NCI-H2227 (cell line): ENCODE measurements around the gene KBTBD6.
"Not testable (repeated sequence)": the region's sequence is repeated elsewhere in the genome, so short reads cannot be mapped to it uniquely, and the experiment has no call there.

Source experiments
- DNase-seq: peaks from one replicate; lab custom pipeline; 2025; ENCODE audit not compliant: unreplicated experiment; lab: John Stamatoyannopoulos, UW

The KBTBD6 gene, protein sequence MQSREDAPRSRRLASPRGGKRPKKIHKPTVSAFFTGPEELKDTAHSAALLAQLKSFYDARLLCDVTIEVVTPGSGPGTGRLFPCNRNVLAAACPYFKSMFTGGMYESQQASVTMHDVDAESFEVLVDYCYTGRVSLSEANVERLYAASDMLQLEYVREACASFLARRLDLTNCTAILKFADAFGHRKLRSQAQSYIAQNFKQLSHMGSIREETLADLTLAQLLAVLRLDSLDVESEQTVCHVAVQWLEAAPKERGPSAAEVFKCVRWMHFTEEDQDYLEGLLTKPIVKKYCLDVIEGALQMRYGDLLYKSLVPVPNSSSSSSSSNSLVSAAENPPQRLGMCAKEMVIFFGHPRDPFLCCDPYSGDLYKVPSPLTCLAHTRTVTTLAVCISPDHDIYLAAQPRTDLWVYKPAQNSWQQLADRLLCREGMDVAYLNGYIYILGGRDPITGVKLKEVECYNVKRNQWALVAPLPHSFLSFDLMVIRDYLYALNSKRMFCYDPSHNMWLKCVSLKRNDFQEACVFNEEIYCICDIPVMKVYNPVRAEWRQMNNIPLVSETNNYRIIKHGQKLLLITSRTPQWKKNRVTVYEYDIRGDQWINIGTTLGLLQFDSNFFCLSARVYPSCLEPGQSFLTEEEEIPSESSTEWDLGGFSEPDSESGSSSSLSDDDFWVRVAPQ

GRCh38 chr13:41132512-41133152 is at the start of gene KBTBD6:
TSS of gene KBTBD6 (minus strand) at chr13:41132802. CDS start at chr13:41132511, 291 bp downstream.
- DNase-seq, result peak; percentile 96

DNA sequence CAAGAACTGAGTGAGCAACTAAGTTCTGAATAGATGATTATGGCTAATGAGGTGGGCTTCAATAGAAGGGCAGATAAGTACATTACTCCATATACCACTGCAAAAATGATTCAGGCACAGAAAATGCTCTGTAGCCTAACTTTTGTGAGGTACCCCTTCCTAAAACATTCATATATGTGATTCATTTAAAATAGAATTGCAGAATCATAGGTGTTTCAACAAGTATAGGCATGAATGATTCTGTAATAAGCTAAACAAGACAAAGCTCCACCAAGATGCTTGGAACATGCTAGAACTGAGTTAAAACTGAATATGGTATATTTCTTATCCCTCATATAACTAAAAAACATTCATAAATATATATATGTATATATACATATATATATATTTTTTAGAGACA is 49.6 kb upstream of the KBTBD6 start:
- no peak for DNase-seq

- no peak for DNase-seq
Observed at GRCh38 chr13:41179593-41180250, 47.1 kb upstream of the KBTBD6 start.

GRCh38 chr13:41178040-41178439 is 45.4 kb upstream of the KBTBD6 start:
- no peak for DNase-seq

- DNase-seq, result no peak
Observed at GRCh38 chr13:41177616-41178015, 45.0 kb upstream of the KBTBD6 start.

- DNase-seq, result not testable (repeated sequence)
Observed at GRCh38 chr13:41175576-41175975, 43.0 kb upstream of the KBTBD6 start.

- DNase-seq, result no peak
Observed at GRCh38 chr13:41162151-41162550, 29.5 kb upstream of the KBTBD6 start.

GRCh38 chr13:41159174-41159573 is 26.6 kb upstream of the KBTBD6 start:
- no peak for DNase-seq

- DNase-seq, result no peak
Observed at GRCh38 chr13:41157048-41157717, 24.6 kb upstream of the KBTBD6 start.

GRCh38 chr13:41156620-41157019 is 24.0 kb upstream of the KBTBD6 start:
- no peak for DNase-seq

DNA sequence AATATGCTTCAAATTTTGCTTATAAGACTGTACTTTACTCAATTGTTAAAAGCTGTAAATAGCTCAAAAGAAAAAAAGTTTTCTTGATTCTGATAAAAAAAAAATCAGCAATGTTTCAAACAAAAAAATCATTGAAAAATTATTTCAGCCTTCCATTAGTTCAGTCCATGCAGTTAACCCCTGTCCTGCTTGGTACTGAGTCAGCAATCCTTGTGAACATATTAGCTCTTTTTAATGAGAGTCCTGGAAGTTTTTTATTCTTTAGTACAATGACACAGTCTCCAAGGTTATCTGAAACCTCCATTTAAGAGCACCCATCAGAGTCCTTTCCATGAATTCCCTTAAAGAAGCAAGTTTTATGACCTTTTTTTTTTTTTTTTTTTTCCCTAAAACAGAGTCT is 21.4 kb upstream of the KBTBD6 start:
- DNase-seq, result no peak

DNA sequence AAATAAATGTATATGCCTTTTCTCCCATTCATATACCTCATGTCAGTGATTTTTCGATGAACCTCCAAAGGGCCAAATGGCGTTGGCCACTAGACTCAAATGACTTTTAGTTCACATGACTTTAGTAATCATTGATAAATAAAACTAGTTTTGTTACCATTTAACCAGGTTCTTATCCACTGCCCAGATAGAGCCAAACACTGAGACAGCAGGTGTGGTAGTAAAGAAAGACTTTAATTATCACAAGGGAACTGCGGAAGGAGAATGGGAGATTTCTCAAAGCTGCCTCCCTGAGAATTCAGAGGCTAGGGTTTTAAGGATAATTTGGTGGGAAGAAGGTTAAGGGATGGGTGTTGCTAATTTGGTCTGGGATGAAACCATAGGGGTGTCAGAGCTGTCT is 19.4 kb upstream of the KBTBD6 start:
- no peak for DNase-seq

DNA sequence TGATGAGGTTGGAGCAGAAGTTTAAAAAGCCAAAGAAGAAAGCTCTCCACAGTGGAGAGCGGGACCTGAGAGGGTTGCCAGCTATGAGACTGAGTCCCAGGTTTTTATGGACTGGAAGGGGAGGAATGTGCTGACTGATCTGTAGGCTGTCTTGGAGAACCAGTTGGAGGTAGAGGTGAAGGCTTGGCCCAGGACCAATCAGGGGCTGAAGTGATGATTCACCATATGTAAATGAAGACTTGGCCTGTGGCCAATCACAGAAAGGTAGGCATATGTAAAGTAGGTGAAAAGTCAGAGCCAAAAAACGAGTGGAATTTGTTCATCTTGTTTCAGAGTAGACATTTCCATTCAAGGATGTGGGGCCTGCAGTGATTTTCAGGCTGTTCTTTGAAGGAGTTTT is 17.5 kb upstream of the KBTBD6 start:
- DNase-seq, result no peak

DNA sequence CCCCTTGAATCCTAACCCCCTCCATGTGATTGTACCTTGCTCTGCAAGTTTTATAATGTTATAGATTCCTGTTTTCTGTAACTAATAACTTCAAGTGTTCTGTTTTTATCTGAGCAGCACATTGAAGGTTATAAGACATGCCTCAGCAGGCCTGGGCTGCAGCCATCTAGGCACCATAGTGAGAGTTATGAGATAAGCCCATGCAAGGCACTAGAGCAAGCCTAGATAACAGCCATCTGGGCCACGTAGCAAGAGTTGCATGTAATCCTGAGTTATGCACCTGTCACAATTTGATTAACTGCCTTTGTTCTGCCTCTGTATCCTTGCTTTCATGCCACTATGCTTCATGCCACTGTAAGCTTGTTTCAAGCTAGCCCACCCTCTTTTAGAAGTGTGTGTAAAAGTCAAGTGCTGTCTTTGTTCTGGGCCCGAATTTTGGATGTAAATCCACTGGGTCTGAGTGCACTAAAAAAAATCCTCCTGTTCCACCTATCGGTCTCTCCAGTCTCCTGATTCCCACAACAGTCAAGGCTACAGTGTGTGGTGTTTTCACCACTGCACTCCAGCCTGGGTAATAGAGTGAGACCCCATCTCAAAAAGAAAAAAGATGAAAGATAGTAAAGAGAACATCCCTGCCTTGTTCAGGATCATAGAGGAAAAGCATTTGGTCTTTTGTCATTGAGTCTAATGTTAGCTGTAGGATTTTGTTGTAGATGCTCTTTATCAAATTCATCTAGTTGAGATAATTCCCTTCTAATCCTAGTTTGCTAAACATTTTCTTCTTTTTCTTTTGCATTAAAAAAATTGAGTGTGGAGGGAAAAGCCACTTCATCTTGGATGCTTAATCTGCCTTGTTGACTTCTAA is 16.0 kb upstream of the KBTBD6 start:
- no peak for DNase-seq

GRCh38 chr13:41145136-41145908 is 12.7 kb upstream of the KBTBD6 start:
- DNase-seq, result no peak

DNA sequence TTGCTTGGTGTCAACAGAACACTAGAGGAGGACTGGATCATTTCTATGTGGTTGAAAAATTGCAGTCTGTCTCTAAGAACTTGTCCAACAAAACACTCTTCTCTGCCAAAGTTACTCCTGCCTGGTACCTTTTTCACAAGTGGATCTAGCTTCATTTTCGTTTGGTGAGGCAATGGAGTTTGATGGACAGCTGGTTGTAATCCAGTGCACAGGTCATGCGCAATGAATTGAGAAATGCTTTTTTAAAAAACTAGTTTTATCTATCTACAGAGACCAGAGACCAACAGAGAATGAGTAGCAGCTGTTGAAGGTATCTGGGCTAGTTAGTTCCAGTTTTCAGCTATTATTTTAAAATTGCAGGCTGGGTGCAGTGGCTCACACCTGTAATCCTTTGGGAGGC is 12.0 kb upstream of the KBTBD6 start:
- no peak for DNase-seq

DNA sequence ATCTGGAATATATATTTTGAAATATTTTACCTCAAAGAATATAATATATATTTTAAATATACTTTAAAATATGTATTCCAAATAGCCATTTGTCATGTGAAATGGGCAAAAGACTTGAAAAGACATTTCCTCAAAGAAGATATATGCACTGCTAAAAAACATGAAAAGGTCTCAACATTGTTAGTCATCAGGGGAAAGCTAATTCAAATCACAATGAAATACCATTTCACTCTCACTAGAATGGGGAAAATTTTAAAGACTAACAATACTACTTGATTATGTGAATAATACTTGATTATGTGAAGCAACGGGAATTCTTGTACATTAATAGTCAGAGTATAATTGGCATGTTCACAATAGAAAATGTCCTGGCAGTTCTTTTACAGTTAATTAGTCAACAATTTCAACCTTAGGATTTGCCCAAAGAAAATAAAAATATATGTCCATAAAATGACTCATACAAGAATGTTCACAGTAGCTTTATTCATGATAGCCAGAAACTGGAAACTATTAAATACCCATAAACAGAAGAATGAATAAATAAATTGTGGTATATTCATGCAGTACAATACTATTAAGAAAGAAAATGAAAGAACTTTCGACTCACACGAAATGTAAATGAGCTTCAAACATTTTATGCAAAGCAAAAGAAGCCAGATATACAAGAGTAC is 6.8 kb upstream of the KBTBD6 start:
- no peak for DNase-seq

GRCh38 chr13:41137951-41138350 is 5.3 kb upstream of the KBTBD6 start:
- no peak for DNase-seq

GRCh38 chr13:41137241-41137640 is 4.6 kb upstream of the KBTBD6 start:
- no peak for DNase-seq
